ENCODE results near the gene ENG.

The ENG gene

DNA sequence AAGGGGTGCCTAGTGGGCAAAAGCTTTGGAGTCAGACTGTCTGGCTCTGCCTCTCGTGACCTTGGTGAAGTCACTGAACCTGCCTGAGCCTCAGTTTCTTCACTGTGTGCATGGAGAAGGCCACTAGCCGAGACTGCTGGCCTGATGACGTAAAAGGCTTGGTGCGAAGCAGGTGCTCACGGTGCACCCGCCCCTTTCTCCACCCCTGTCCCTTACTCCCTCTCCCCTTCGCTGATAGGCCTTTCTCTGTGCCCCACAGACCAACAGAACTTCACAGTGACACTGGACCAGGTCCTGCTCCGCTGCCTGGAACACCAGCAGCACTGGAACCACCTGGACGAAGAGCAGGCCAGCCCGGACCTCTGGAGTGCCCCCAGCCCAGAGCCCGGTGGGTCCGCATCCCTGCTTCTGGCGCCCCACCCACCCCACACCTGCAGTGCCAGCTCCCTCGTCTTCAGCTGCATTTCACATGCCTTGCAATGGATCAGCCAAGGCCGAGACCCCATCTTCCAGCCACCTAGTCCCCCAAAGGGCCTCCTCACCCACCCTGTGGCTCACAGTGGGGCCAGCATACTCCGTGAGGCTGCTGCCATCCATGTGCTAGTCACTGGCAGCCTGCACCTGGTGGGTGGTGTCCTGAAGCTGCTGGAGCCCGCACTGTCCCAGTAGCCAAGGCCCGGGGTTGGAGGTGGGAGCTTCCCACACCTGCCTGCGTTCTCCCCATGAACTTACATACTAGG lies 41.4 kb downstream of the ENG start:
- no peak for DNase-seq

- no peak for DNase-seq
These were observed 42.4 kb downstream of the ENG start for GRCh38 chr9:127812011-127812410.

- no peak for DNase-seq
These were observed 43.9 kb downstream of the ENG start for GRCh38 chr9:127810378-127811187.

DNA sequence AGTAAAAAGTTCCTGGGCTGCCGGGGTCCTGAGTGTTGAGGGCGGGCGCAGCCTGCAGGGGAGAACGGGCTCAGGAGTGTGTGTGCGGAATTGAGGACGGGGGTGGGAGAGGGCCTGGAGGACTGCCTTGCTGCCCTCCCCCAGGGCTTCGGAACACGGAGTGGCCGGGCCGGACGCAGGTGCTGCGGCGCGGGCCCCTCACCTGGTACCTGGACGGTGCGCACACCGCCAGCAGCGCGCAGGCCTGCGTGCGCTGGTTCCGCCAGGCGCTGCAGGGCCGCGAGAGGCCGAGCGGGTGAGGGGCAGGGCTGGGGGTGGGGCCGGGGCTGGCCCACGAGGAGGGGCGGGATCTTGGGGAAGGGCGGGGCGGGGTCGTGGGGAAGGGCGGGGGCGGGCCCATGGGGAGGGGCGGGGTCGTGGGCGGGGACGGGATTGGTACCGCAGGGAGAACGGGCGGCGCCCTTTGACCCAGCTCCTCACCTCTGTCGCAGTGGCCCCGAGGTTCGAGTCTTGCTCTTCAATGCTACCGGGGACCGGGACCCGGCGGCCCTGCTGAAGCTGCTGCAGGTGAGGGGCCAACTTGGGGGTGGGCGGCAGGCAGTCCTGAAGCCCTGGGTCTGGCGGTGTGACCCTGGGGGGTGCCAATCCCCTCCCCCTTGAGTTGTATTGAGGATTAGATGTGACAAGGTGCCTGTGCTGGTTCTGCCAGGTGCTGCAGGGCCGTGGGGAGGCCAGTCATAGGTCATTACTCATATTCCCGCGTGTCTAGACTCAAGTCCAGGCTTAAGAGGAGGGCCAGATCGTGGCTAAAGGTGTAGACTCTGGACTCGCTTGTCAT lies 44.7 kb downstream of the ENG start:
- DNase-seq, result no peak

- no peak for DNase-seq
These were observed 45.4 kb downstream of the ENG start for GRCh38 chr9:127809002-127809539.

DNA sequence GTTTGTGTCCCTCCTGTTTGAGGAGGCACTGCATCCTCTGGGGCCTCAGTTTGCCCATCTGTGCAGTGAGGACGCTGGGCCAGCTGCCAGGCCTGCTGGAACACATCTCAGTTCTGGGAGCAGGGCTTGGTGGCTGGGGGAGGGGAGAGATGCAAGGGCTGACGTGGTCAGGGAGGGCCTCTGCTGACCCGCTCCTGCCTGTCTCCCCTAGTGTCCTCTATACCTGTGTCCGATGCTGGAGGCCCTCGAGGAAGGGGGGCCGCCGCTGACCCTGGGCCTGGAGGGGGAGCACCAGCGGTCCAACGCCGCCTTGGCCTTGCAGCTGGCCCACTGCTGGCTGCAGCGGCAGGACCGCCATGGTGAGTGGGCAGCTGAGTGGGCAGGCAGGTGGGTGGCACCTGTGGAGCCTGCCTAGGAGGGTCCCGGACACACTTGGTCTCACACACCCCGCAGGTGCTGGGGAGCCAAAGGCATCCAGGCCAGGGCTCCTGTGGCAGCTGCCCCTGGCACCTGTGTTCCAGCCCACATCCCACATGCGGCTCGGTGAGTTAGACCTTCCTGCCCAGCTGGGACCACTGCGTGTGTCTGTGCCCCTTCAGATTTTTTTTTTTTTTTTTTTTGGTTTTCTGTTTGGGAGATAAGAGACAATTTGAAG lies 46.0 kb downstream of the ENG start:
- no peak for DNase-seq

DNA sequence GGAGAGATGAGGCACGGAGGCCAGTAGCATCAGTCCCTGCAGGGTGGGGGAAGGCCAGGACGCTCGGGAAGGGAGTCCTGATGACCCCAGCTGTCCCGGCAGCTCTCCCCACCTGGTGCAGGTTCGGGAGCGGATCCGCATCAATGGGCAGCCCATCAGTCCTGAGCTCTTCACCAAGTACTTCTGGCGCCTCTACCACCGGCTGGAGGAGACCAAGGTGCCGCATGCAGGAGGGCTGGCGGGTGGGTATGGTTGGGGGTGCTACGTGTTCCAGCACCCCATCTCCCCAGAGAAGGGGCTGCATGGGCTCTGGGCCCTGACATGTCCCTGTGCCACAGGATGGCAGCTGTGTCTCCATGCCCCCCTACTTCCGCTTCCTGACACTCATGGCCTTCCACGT lies 47.6 kb downstream of the ENG start:
- DNase-seq, result no peak

GRCh38 chr9:127805620-127806019 lies 48.8 kb downstream of the ENG start:
- DNase-seq, result no peak

- DNase-seq, result no peak
These were observed 50.7 kb downstream of the ENG start for GRCh38 chr9:127803507-127804352.

GRCh38 chr9:127802576-127803443 lies 51.6 kb downstream of the ENG start, which contains the start of gene FPGS:
FPGS (plus strand) TSS chr9:127802882; CDS start chr9:127802925, 43 bp downstream.
- peak; percentile 77 for DNase-seq

- no peak for DNase-seq
These were observed 52.4 kb downstream of the ENG start for GRCh38 chr9:127801955-127802575.

DNA sequence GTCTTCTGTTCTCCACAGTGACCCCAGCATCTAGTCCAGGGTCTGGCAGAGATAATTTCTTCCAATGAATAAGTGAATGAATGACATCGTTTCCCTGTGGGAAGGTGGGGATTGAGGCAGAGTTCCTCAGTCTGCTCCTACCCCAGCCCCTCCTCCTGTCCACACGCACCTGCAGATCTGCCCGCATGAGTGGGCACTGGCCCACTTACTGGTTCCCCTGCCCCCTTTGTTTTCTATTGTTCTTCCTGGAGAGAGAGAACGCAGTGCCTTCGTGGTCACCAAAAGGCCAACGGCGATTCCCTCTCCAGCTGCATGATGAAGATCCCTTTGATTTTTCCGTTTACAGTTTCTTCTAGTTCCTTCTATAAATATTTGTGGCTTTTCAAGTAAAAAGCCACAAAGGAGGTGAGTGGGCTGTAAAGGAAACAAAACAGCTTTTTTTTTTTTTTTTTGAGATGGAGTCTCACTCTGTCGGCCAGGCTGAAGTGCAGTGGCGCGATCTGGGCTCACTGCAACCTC lies 57.5 kb downstream of the ENG start:
- DNase-seq, result no peak

DNA sequence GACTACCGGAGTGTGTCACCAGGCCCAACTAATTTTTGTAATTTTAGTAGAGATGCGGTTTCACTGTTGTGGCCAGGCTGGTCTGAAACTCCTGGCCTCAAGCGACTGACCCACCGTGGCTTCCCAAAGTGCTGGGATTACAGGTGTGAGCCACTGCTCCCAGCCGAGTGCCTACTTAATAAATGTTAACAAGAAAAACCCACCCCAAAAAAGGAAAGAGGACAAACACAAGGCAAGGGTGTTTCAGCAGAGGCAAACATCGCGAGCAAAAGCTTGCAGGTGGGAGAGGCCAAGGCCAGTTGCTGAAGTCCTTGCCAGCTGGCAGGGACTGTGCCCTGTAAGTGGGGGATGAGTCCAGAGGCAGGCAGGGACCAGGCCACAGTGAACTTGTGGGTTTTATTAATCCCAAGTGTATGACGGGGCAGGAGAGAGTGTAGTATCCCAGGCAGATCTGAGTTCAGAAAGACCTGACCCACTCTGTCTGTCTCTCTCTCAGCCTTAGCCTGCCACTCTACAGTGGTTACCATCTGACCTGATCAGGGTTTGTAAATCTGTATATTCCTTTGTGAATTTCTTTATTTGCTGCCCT lies 58.1 kb downstream of the ENG start:
- no peak for DNase-seq

DNA sequence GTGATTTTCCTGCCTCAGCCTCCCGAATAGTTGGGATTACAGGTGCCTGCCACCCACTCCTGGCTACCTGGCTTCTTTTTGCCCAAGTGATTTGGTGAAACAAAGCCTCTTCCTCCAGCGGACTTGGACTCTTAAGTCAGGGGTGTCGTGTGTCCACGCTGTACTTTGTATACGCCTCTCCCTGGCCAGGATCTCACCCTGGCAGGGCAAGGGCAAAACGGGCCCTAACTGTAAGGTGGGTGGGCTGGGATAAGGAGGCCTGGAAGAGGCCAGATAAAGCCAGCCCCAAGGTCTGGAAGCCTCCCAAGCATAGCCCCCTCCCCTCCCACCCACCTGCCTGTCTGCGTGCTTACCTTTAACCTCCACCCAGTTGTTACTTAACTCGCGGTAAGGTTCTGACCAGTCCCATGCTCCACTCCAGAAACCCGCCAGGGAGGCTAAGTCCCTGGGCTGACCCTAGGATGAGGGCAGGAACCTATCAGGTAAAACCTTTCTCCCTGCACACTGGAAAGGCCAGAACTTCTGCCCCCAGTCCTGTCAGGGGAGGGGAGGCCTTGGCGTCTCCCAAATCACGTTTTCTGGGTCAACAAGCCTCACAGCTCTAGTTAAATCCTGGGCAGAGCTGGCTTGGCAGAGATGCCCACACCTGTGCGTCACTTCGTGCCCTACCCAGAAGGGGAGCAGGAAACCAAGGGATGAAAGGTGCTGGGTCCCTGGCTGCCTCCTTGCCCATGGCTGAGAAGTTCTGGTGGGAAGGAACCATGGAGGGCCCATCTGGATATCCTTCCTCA lies 60.3 kb downstream of the ENG start:
- no peak for DNase-seq

- DNase-seq, result no peak
These were observed 61.3 kb downstream of the ENG start for GRCh38 chr9:127793093-127793708.

- no peak for DNase-seq
These were observed 61.9 kb downstream of the ENG start for GRCh38 chr9:127792417-127793031.

DNA sequence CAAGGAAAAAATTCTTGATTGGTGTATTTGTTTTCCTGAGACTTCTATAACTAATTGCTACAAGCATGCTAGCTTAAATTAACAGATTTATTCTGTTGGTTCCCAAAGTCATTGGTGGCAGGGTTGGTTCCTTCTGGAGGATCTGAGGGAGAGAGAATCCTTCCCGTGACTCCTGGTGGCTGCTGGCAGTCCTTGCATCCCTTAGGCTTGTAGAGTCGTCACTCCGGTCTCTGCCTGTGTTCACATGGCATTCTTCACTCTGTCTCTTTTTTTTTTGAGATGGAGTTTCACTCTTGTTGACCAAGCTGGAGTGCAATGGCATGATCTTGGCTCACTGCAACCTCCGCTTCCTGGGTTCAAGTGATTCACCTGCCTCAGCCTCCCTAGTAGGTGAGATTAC lies 63.4 kb downstream of the ENG start:
- DNase-seq, result no peak
